OCI-LY3 (cell line): ENCODE measurements around the gene WNT9B.

Source experiments
- CTCF ChIP-seq: fragments of 200-600, 300-600 bp; sonication (generic); IDR thresholded peaks from 2 replicates; pipeline ENCODE4 v1.5.1; 2014; ENCODE audit warnings: antibody characterized with exemption, low read length, low read depth
- EZH2phosphoT487 ChIP-seq: fragments of 200-600 bp; shearing (Covaris generic); IDR thresholded peaks from 2 replicates; pipeline ENCODE4 v1.6.1; 2018; ENCODE audit warnings: antibody characterized with exemption, mixed run types, low read depth

GRCh38 chr17:46908068-46908737, 56.8 kb downstream of the WNT9B start:
- TF ChIP-seq CTCF (no peak), EZH2phosphoT487 (no peak)
